HepG2 (cell line): ENCODE data around the gene ANKRD52. TPM values are rescaled to one million over a fixed set of nuclear protein-coding genes. Genes with fewer than 3 reads are reported as not detected.

ENCODE experiments used
- AGO2 ChIP-seq: fragments of 200-400 bp; formaldehyde crosslinking; optimal IDR thresholded peaks from 2 replicates; pipeline ENCODE3; 2017; ENCODE audit warnings: mild to moderate bottlenecking, low read depth, low read length, moderate library complexity
- ELF1 ChIP-seq: sonication (generic); formaldehyde crosslinking; IDR thresholded peaks from 2 replicates; pipeline ENCODE4 v1.4.0; 2020; ENCODE audit warnings: missing genetic modification reagents
- GABPA ChIP-seq, 2 experiments: IDR thresholded peaks; 2 replicates each; pipeline ENCODE4 v1.6.1; 2011 to 2016; ENCODE audit warnings: low read depth in 2 of 2, low read length in 1 of 2, missing biosample characterization in 1 of 2, missing genetic modification characterization in 1 of 2
- GTF2F1 ChIP-seq: fragments of 150-350 bp; IDR thresholded peaks from 2 replicates; pipeline ENCODE4 v1.6.1; 2014; ENCODE audit warnings: low read length
- HDAC2 ChIP-seq: sonication (generic); formaldehyde crosslinking; IDR thresholded peaks from 2 replicates; pipeline ENCODE4 v1.4.0; 2020; ENCODE audit warnings: missing genetic modification reagents
- KLF6 ChIP-seq: IDR thresholded peaks from 2 replicates; pipeline ENCODE4 v1.8.0; 2016; ENCODE audit warnings: missing biosample characterization, missing genetic modification reagents
- NFKB2 ChIP-seq: sonication (generic); formaldehyde crosslinking; IDR thresholded peaks from 2 replicates; pipeline ENCODE4 v1.4.0; 2020; ENCODE audit warnings: missing genetic modification reagents, borderline replicate concordance
- PRMT3 ChIP-seq: sonication (generic); formaldehyde crosslinking; IDR thresholded peaks from 2 replicates; pipeline ENCODE4 v1.8.1; 2022; ENCODE audit warnings: low read depth, mild to moderate bottlenecking, moderate library complexity, missing genetic modification reagents, borderline replicate concordance
- TAF1 ChIP-seq: sonication (generic); formaldehyde crosslinking; IDR thresholded peaks from 2 replicates; pipeline ENCODE4 v1.4.0; 2020; ENCODE audit warnings: missing genetic modification reagents
- ZBTB40 ChIP-seq, 2 experiments: fragments of 450-650 bp in 1 of 2; sonication (generic) in 1 of 2; formaldehyde crosslinking in 1 of 2; IDR thresholded peaks; 2 replicates each; pipeline versions ENCODE4 v1.6.1 to v1.8.0; 2016 to 2022; ENCODE audit warnings: antibody characterized with exemption in 1 of 2, mild to moderate bottlenecking in 1 of 2, missing genetic modification reagents in 1 of 2
- ZFP37 ChIP-seq: sonication (generic); formaldehyde crosslinking; IDR thresholded peaks from 2 replicates; pipeline ENCODE4 v1.4.0; 2020; ENCODE audit warnings: missing genetic modification reagents, borderline replicate concordance
- ZKSCAN8 ChIP-seq: IDR thresholded peaks from 2 replicates; pipeline ENCODE4 v1.6.1; 2016; ENCODE audit warnings: borderline replicate concordance, missing genetic modification reagents, missing compliant biosample characterization
- ZNF230 ChIP-seq: sonication (generic); formaldehyde crosslinking; IDR thresholded peaks from 2 replicates; pipeline ENCODE4 v1.4.0; 2020; ENCODE audit warnings: mild to moderate bottlenecking, missing genetic modification reagents
- ZNF362 ChIP-seq: sonication (generic); formaldehyde crosslinking; IDR thresholded peaks from 2 replicates; pipeline ENCODE4 v1.4.0; 2020; ENCODE audit warnings: missing genetic modification reagents, mild to moderate bottlenecking, borderline replicate concordance
- ZNF558 ChIP-seq: sonication (generic); formaldehyde crosslinking; IDR thresholded peaks from 2 replicates; pipeline ENCODE4 v1.9.0; 2022; ENCODE audit warnings: mild to moderate bottlenecking, missing genetic modification reagents, borderline replicate concordance
- ZNF720 ChIP-seq: sonication (generic); formaldehyde crosslinking; IDR thresholded peaks from 2 replicates; pipeline ENCODE4 v1.4.0; 2020; ENCODE audit warnings: missing genetic modification reagents
- ZNF740 ChIP-seq: sonication (generic); formaldehyde crosslinking; IDR thresholded peaks from 2 replicates; pipeline ENCODE4 v1.4.0; 2020; ENCODE audit warnings: missing genetic modification reagents
- ZNF777 ChIP-seq: sonication (generic); formaldehyde crosslinking; IDR thresholded peaks from 2 replicates; pipeline ENCODE4 v1.4.0; 2020; ENCODE audit warnings: missing genetic modification reagents
- ZNF781 ChIP-seq: sonication (generic); formaldehyde crosslinking; IDR thresholded peaks from 2 replicates; pipeline ENCODE4 v1.5.1; 2020; ENCODE audit warnings: borderline replicate concordance, mild to moderate bottlenecking, missing genetic modification reagents; ENCODE audit errors: not compliant biosample characterization
- polyA plus RNA-seq, 8 experiments: library from polyadenylated mRNA; depleted of rRNA in 3 of 8; stranded (reverse) in 7 of 8; unstranded in 1 of 8; fragments of >200 nt; fragmentation: Illumina TruSeq in 4 of 8; extraction: Trizol in 4 of 8; gene quantifications; 2 replicates each; pipeline versions ENCODE4 v1.2.1 to v1.2.3, GENCODE V29; 2011 to 2016; ENCODE audit warnings: low read depth in 4 of 8, missing spikeins in 1 of 8, mixed read lengths in 1 of 8; ENCODE audit not compliant: insufficient read depth in 1 of 8
- total RNA-seq, 5 experiments: library from RNA; depleted of rRNA; stranded (reverse); fragments of >200 nt; fragmentation: Illumina TruSeq; extraction: Trizol; gene quantifications; 2 replicates each; pipeline ENCODE4 v1.2.3, GENCODE V29; 2016; ENCODE audit warnings: low read depth in 1 of 5

The ANKRD52 gene
- total and polyA plus RNA-seq, 2 of the 13 experiments (the other 11 are each of a cell fraction or from before 2014, with no cell fraction given), result 7.8 to 9.2 TPM

GRCh38 chr12:56299853-56300643, 41.9 kb upstream of the ANKRD52 start, which contains the start of gene CS (continued):
- TF ChIP-seq ZBTB40 (IDR thresholded peaks at IDR 0.05), result no peak
- TF ChIP-seq ZBTB40 (CRISPR knock-in tag; IDR thresholded peaks at IDR 0.05), result peak; percentile 43; the same call in 1 of the 2 replicates
- TF ChIP-seq PRMT3 (CRISPR knock-in tag), result no peak
- no peak for TF ChIP-seq NFKB2
- no peak for TF ChIP-seq ELF1
- TF ChIP-seq ZFP37, result no peak
- TF ChIP-seq KLF6 (CRISPR knock-in tag), result 0 out of 2 replicates have a peak, but pooled peaks have one; percentile 24
- TF ChIP-seq ZNF558 (CRISPR knock-in tag), result no peak; the same call in 1 of the 2 replicates
- TF ChIP-seq ZNF362 (CRISPR knock-in tag), result peak; percentile 55; the same call in 1 of the 2 replicates
- TF ChIP-seq AGO2, result peak; percentile 96
- no peak for TF ChIP-seq ZNF720 (CRISPR knock-in tag)
- TF ChIP-seq TAF1, result peak; percentile 69
- peak; percentile 43 for TF ChIP-seq ZNF781
- peak; percentile 51 for TF ChIP-seq GABPA (IDR thresholded peaks at IDR 0.05; ENCODE audit: low read depth, low read length)
- peak; percentile 80 for TF ChIP-seq GABPA (CRISPR knock-in tag; IDR thresholded peaks at IDR 0.05; ENCODE audit: low read depth)
- TF ChIP-seq HDAC2 (CRISPR knock-in tag), result no peak
- TF ChIP-seq ZNF777, result 0 out of 2 replicates have a peak, but pooled peaks have one; percentile 2
- peak; percentile 83; the same call in 1 of the 2 replicates for TF ChIP-seq ZNF230 (CRISPR knock-in tag)
- no peak for TF ChIP-seq ZKSCAN8 (CRISPR knock-in tag)
- TF ChIP-seq ZNF740, result no peak
- TF ChIP-seq GTF2F1, result no peak
